BE2C (cell line): ENCODE measurements around the gene PALM2AKAP2.

Source experiments
- DNase-seq: peaks from one replicate; pipeline ENCODE4 v3.0.0-alpha.2; 2020
- H3K27me3 ChIP-seq: fragments of 250-450 bp; sonication (Bioruptor Pico); 2 replicates; pipeline ENCODE4 v1.5.1; 2020; ENCODE audit warnings: mild to moderate bottlenecking
- H3K36me3 ChIP-seq: fragments of 250-450 bp; sonication (Bioruptor Pico); 2 replicates; pipeline ENCODE4 v1.5.1; 2020; ENCODE audit warnings: mild to moderate bottlenecking
- H3K4me1 ChIP-seq: fragments of 250-450 bp; sonication (Bioruptor Pico); 2 replicates; pipeline ENCODE4 v1.5.1; 2020
- H3K4me3 ChIP-seq: 2 replicates; pipeline ENCODE4 v1.5.1; 2011; ENCODE audit warnings: low read depth, low read length
- H3K9me3 ChIP-seq: fragments of 250-450 bp; sonication (Bioruptor Pico); 2 replicates; pipeline ENCODE4 v1.5.1; 2020
- TF ChIP-seq, protein P1 (sequence below): IDR thresholded peaks from 2 replicates; pipeline ENCODE4 v1.5.1; 2012; ENCODE audit warnings: mild to moderate bottlenecking, low read depth, low read length

Gene PALM2AKAP2

DNA sequence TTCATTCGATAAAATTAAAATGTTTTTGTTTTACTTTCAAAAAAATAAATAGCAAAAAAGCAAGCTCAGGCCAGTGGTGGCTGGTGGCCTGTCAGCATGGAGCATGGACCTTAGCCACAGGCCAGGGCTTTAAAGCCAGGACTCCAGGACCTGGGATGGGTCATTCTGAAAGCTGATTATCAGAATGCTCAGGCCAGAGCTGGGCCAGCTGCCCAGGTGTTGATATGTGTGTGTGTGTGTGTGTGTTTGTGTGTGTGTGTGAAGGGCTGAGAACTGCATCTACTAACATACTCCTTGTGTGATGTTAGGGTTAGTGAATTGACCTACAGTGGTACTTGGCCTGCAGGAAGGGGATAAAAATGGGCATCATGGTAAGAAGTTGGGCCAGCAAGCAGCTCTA lies 21.5 kb downstream of the PALM2AKAP2 start:
- no peaks in the 10 kb centered on the region for H3K36me3 ChIP-seq

DNA sequence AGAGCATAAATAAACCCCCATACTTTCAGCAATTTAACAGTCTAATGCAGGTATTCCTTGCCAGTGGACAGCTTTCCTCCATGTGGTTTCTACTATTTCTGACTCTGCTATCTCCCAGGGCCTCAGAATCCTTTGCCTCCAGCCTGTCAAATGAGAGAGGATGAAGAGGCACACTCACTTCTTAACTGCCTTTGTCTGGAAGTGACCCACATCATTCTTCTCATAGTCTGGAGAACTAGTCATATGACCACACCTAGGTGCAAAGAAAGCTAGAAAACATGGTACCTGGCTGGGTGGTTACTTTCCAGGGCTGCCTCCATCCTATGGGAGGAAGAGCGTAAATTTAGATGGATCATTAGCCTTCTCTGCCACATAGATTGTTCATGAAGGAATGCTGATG lies 22.5 kb downstream of the PALM2AKAP2 start:
- DNase-seq: no peak
- Histone ChIP-seq H3K4me1 (no peaks in the 10 kb centered on the region), H3K36me3 (no peaks in the 10 kb centered on the region), H3K27me3 (no peaks in the 10 kb centered on the region), H3K4me3 (no peak overlapping the region), H3K9me3 (no peaks in the 10 kb centered on the region)
- TF ChIP-seq, protein P1, sequence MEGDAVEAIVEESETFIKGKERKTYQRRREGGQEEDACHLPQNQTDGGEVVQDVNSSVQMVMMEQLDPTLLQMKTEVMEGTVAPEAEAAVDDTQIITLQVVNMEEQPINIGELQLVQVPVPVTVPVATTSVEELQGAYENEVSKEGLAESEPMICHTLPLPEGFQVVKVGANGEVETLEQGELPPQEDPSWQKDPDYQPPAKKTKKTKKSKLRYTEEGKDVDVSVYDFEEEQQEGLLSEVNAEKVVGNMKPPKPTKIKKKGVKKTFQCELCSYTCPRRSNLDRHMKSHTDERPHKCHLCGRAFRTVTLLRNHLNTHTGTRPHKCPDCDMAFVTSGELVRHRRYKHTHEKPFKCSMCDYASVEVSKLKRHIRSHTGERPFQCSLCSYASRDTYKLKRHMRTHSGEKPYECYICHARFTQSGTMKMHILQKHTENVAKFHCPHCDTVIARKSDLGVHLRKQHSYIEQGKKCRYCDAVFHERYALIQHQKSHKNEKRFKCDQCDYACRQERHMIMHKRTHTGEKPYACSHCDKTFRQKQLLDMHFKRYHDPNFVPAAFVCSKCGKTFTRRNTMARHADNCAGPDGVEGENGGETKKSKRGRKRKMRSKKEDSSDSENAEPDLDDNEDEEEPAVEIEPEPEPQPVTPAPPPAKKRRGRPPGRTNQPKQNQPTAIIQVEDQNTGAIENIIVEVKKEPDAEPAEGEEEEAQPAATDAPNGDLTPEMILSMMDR: no peak

More for the DNA sequence above, 21.5 kb downstream of the PALM2AKAP2 start:
- Histone ChIP-seq H3K27me3 (no peaks in the 10 kb centered on the region), H3K4me3 (no peak overlapping the region), H3K9me3 (no peaks in the 10 kb centered on the region), H3K4me1 (no peaks in the 10 kb centered on the region)
- TF ChIP-seq, protein P1: no peak
- DNase-seq: no peak

DNA sequence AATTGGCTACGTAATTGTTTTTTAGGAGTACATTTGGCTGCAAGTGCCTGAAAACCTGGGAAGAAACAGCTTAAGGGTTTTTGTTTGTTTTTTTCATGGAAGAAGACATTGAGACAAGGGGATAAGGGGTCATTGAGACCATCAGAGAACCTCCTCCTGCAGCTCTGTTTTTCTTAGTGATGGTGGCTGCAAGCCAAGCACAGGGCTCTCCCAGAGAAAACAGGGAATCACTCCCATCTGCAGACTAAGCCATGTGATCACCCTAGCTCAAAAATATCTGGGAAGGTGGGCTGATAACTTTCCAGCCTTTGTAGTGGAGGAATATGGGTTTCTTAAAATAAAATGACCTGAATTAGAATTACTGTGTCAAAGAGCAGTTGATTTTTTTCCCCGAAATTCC lies 25.1 kb downstream of the PALM2AKAP2 start:
- DNase-seq: no peak
- Histone ChIP-seq H3K27me3 (no peaks in the 10 kb centered on the region), H3K36me3 (no peaks in the 10 kb centered on the region), H3K9me3 (no peaks in the 10 kb centered on the region), H3K4me3 (no peak overlapping the region), H3K4me1 (no peaks in the 10 kb centered on the region)
- TF ChIP-seq, protein P1: no peak

DNA sequence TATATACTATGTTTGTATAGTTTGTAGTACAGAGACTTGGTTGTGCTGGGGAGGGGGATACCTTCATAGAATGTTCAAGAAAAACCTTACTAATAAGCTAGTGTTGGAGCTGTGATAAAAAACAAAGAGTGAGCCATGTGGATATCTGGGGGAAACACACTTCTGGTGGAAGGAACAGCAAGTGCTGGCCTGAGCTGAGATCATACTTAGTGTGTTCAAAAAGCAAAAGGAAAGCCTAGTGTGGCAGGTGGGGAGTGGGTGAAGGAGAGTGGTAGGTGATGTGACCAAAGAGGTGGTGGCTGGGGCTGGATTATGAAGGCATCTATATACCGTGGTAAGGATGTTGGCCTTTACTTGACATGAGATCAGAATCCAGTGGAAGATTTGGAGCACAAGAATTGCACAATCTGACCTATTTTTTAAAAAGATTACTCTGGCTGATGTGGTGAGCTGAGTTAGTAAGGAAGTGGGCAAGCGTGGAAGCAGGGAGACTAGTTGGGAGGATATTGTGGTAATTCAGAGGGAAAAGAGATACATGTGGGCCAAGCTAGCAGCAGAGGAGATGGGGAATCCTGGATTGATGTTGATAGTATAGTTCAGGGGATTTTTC lies 26.6 kb downstream of the PALM2AKAP2 start:
- H3K36me3 ChIP-seq: no peaks in the 10 kb centered on the region
- H3K4me3 ChIP-seq: no peak overlapping the region
- no peaks in the 10 kb centered on the region for H3K9me3 ChIP-seq
- DNase-seq: no peak
- H3K27me3 ChIP-seq: no peaks in the 10 kb centered on the region
- H3K4me1 ChIP-seq: no peaks in the 10 kb centered on the region
- TF ChIP-seq, protein P1: no peak

DNA sequence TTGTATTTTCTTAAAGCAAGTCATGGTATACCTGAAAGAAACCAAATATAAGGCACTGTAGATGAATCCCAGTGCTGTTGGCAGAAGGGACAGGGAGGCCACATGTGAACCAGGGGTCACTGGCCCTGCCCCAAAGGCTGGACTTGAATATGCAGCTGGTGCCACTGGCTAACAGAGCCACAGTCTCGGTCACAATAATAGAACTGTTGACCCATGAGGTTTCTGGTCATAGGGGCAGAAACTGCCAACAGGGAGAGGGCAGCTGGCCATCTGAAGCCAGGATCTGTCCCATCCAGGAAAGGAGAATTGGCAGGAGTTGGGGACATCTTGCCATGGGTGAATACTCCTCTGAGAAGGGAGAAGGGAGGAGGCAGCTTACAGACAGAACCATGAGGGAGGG lies 31.9 kb downstream of the PALM2AKAP2 start:
- Histone ChIP-seq H3K27me3 (no peaks in the 10 kb centered on the region), H3K4me3 (no peak overlapping the region), H3K36me3 (no peaks in the 10 kb centered on the region), H3K9me3 (no peaks in the 10 kb centered on the region), H3K4me1 (no peaks in the 10 kb centered on the region)
- TF ChIP-seq, protein P1: no peak
- DNase-seq: no peak

DNA sequence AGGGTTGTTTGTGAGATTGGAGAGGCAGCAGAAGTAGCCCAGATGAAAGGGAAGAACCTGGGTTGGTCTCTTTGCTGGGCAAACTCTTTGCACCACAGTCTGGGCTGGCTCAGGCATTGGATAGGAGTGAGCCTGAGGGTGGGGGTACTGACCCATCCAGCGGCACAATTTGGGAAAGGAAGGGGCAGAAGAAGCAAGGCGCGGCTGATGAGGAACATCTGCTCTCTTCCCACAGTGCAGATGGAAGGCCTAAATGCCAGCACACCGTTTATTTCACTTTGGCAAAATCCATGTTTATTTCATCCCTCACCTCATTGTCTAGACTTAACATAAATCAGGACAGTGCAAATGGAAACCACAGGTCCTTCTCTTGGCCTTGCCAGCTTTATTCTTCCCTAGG lies 32.3 kb downstream of the PALM2AKAP2 start:
- DNase-seq: no peak
- no peaks in the 10 kb centered on the region for H3K36me3 ChIP-seq
- no peaks in the 10 kb centered on the region for H3K9me3 ChIP-seq
- no peak overlapping the region for H3K4me3 ChIP-seq
- TF ChIP-seq, protein P1: no peak
- no peaks in the 10 kb centered on the region for H3K4me1 ChIP-seq
- no peaks in the 10 kb centered on the region for H3K27me3 ChIP-seq
